H1 (cell line): Measurements from ENCODE around the gene INPP5J. TPM values are rescaled to one million over a fixed set of nuclear protein-coding genes. Genes with fewer than 3 reads are reported as not detected.

Source experiments
- CTCF ChIA-PET: fragments of 300-600 bp; sonication (Branson Sonifier 250); formaldehyde crosslinking; loops from one replicate; lab custom pipeline; 2021; ENCODE audit not compliant: partially characterized antibody; lab: Charles Lee
- POLR2A ChIA-PET: fragments of 300-600 bp; sonication (Branson Sonifier 250); formaldehyde crosslinking; loops from one replicate; lab custom pipeline; 2021; ENCODE audit warnings: inconsistent platforms; ENCODE audit not compliant: partially characterized antibody; lab: Charles Lee
- DNase-seq, 2 experiments: peaks; one replicate each; pipeline versions ENCODE4 v3.0.0 to v3.0.0-alpha.2; 2010 to 2022; ENCODE audit warnings: low spot score in 2 of 2, low read depth in 1 of 2, mixed read lengths in 1 of 2
- FAIRE-seq: peaks from 2 replicates; lab custom pipeline; 2011; peaks lifted over from hg19 to GRCh38; lab: Jason Lieb, UNC
- H2AFZ ChIP-seq: 2 replicates; pipeline ENCODE4 v1.8.1; 2012; ENCODE audit warnings: low read length, inconsistent platforms
- H2AK5ac ChIP-seq: 2 replicates; pipeline ENCODE4 v1.6.1; 2013; ENCODE audit warnings: low read depth, low read length
- H2BK120ac ChIP-seq: replicated peaks from 2 replicates; pipeline ENCODE3; 2013; ENCODE audit warnings: low read depth, low read length, inconsistent platforms
- H2BK12ac ChIP-seq: 2 replicates; pipeline ENCODE4 v1.6.1; 2013; ENCODE audit warnings: low read depth, low read length
- H2BK15ac ChIP-seq: 2 replicates; pipeline ENCODE4 v1.6.1; 2013; ENCODE audit warnings: low read length
- H2BK20ac ChIP-seq: 2 replicates; pipeline ENCODE4 v1.6.1; 2013; ENCODE audit warnings: low read length
- H2BK5ac ChIP-seq: 2 replicates; pipeline ENCODE4 v1.6.1; 2013; ENCODE audit warnings: low read depth, low read length
- H3K14ac ChIP-seq: 2 replicates; pipeline ENCODE4 v1.6.1; 2013; ENCODE audit warnings: inconsistent platforms; ENCODE audit not compliant: insufficient read length
- H3K18ac ChIP-seq: 2 replicates; pipeline ENCODE4 v1.6.1; 2013; ENCODE audit warnings: low read length; ENCODE audit errors: extremely low read depth
- H3K23ac ChIP-seq: 2 replicates; pipeline ENCODE4 v1.6.1; 2013; ENCODE audit warnings: inconsistent platforms; ENCODE audit not compliant: insufficient read length
- H3K23me2 ChIP-seq: 2 replicates; pipeline ENCODE4 v1.6.1; 2013; ENCODE audit warnings: low read depth, low read length
- H3K27ac ChIP-seq: 2 replicates; pipeline ENCODE4 v1.6.1; 2011; ENCODE audit warnings: low read depth, low read length, inconsistent platforms
- H3K27me3 ChIP-seq, 4 experiments: replicated peaks in 1 of 4; 1 replicate in 1 of 4; 2 replicates in 3 of 4; pipeline versions ENCODE4 v1.6.1 to v1.8.1; 2011 to 2013; ENCODE audit warnings: low read length in 3 of 4, mild to moderate bottlenecking in 3 of 4, inconsistent platforms in 2 of 4, mixed read lengths in 2 of 4, moderate library complexity in 1 of 4; ENCODE audit not compliant: control insufficient read depth in 3 of 4, insufficient read depth in 3 of 4; ENCODE audit errors: extremely low read depth in 1 of 4
- H3K36me3 ChIP-seq, 4 experiments: 2 replicates each; pipeline versions ENCODE4 v1.6.1 to v1.8.1; 2011 to 2013; ENCODE audit warnings: mild to moderate bottlenecking in 4 of 4, low read length in 3 of 4, moderate library complexity in 2 of 4, control low read depth in 1 of 4, inconsistent platforms in 1 of 4; ENCODE audit not compliant: insufficient read depth in 4 of 4, control insufficient read depth in 2 of 4
- H3K4ac ChIP-seq: replicated peaks from 2 replicates; pipeline ENCODE3; 2013; ENCODE audit warnings: low read length, low read depth, mixed read lengths, inconsistent platforms; ENCODE audit not compliant: insufficient read length
- H3K4me1 ChIP-seq, 4 experiments: replicated peaks in 1 of 4; 1 replicate in 1 of 4; 2 replicates in 3 of 4; pipeline versions ENCODE4 v1.6.1 to v1.8.1; 2011 to 2013; ENCODE audit warnings: low read length in 3 of 4, inconsistent platforms in 2 of 4, mixed read lengths in 1 of 4; ENCODE audit not compliant: insufficient read depth in 4 of 4, control insufficient read depth in 3 of 4
- H3K4me2 ChIP-seq, 2 experiments: 2 replicates each; pipeline versions ENCODE4 v1.6.1 to v1.8.1; 2011 to 2013; ENCODE audit warnings: low read depth in 2 of 2, low read length in 2 of 2, control low read depth in 1 of 2, inconsistent platforms in 1 of 2, mild to moderate bottlenecking in 1 of 2; ENCODE audit not compliant: insufficient read depth in 1 of 2
- H3K4me3 ChIP-seq, 4 experiments: fragments of 200-600, 300-600 bp in 1 of 4; sonication (generic), shearing (Covaris generic), sonication (Bioruptor Twin) in 1 of 4; 2 replicates each; pipeline versions ENCODE4 v1.5.1 to v1.8.1; 2011 to 2016; ENCODE audit warnings: low read length in 4 of 4, low read depth in 3 of 4, control low read depth in 2 of 4, inconsistent platforms in 2 of 4, mild to moderate bottlenecking in 2 of 4, mixed read lengths in 1 of 4, moderate library complexity in 1 of 4; ENCODE audit not compliant: insufficient read depth in 2 of 4; ENCODE audit errors: extremely low read depth in 1 of 4
- H3K56ac ChIP-seq: replicated peaks from 2 replicates; pipeline ENCODE3; 2013; ENCODE audit warnings: low read depth, mild to moderate bottlenecking, mixed read lengths, low read length, inconsistent platforms; ENCODE audit not compliant: insufficient read length
- H3K79me1 ChIP-seq: 2 replicates; pipeline ENCODE4 v1.6.1; 2013; ENCODE audit warnings: low read depth, low read length, control low read depth
- H3K79me2 ChIP-seq, 2 experiments: 2 replicates each; pipeline versions ENCODE4 v1.6.1 to v1.8.1; 2012 to 2013; ENCODE audit warnings: low read length in 2 of 2, mild to moderate bottlenecking in 2 of 2, inconsistent platforms in 1 of 2; ENCODE audit not compliant: insufficient read depth in 2 of 2, control insufficient read depth in 1 of 2
- H3K9ac ChIP-seq, 4 experiments: replicated peaks in 1 of 4; 1 replicate in 1 of 4; 2 replicates in 3 of 4; pipeline versions ENCODE4 v1.6.1 to v1.8.1; 2011 to 2013; ENCODE audit warnings: low read depth in 3 of 4, low read length in 3 of 4, control low read depth in 2 of 4, mild to moderate bottlenecking in 2 of 4, moderate library complexity in 2 of 4, inconsistent platforms in 1 of 4; ENCODE audit errors: extremely low read depth in 1 of 4
- H3K9me3 ChIP-seq, 2 experiments: 2 replicates each; pipeline versions ENCODE4 v1.6.1 to v1.8.1; 2012 to 2013; ENCODE audit warnings: mild to moderate bottlenecking in 2 of 2, moderate library complexity in 2 of 2, control low read depth in 1 of 2, inconsistent platforms in 1 of 2, low read depth in 1 of 2, low read length in 1 of 2, mixed read lengths in 1 of 2; ENCODE audit not compliant: insufficient read depth in 2 of 2
- H4K20me1 ChIP-seq, 2 experiments: replicated peaks in 1 of 2; 2 replicates each; pipeline versions ENCODE3 to v1.8.1; 2011 to 2013; ENCODE audit warnings: inconsistent platforms in 2 of 2, low read length in 2 of 2, mild to moderate bottlenecking in 1 of 2; ENCODE audit not compliant: insufficient read depth in 2 of 2, control insufficient read depth in 1 of 2
- H4K5ac ChIP-seq: 2 replicates; pipeline ENCODE4 v1.6.1; 2013; ENCODE audit warnings: low read length, low read depth, mixed read lengths, inconsistent platforms; ENCODE audit not compliant: insufficient read length
- H4K8ac ChIP-seq: 2 replicates; pipeline ENCODE4 v1.8.0; 2013; ENCODE audit warnings: mild to moderate bottlenecking, moderate library complexity, low read length, inconsistent platforms; ENCODE audit not compliant: insufficient read depth; ENCODE audit errors: extremely low read depth
- H4K91ac ChIP-seq: replicated peaks from 2 replicates; pipeline ENCODE3; 2013; ENCODE audit warnings: low read length, mixed read lengths, inconsistent platforms; ENCODE audit not compliant: insufficient read length
- BACH1 ChIP-seq: IDR thresholded peaks from 2 replicates; pipeline ENCODE4 v1.6.1; 2012; ENCODE audit warnings: low read length, improper control_type of control experiment
- CHD1 ChIP-seq: IDR thresholded peaks from 2 replicates; pipeline ENCODE4 v1.6.1; 2012; ENCODE audit warnings: low read depth, low read length, improper control_type of control experiment
- CTBP2 ChIP-seq: IDR thresholded peaks from 2 replicates; pipeline ENCODE4 v1.7.0; 2011; ENCODE audit warnings: borderline replicate concordance, mild to moderate bottlenecking, moderate library complexity, mixed read lengths, low read length; ENCODE audit not compliant: insufficient read depth, insufficient read length
- E2F6 ChIP-seq: IDR thresholded peaks from 2 replicates; pipeline ENCODE4 v1.6.1; 2012; ENCODE audit warnings: inconsistent platforms
- EP300 ChIP-seq, 2 experiments: IDR thresholded peaks; 1 replicate in 1 of 2; 2 replicates in 1 of 2; pipeline ENCODE4 v1.6.1; 2011 to 2012; ENCODE audit warnings: low read depth in 2 of 2, low read length in 2 of 2, mild to moderate bottlenecking in 2 of 2, borderline replicate concordance in 1 of 2, inconsistent platforms in 1 of 2, moderate library complexity in 1 of 2
- MAFK ChIP-seq: IDR thresholded peaks from 2 replicates; pipeline ENCODE4 v1.6.1; 2012; ENCODE audit warnings: low read depth, mild to moderate bottlenecking, improper control_type of control experiment, low read length
- NRF1 ChIP-seq: IDR thresholded peaks from 2 replicates; pipeline ENCODE4 v1.6.1; 2011; ENCODE audit warnings: mild to moderate bottlenecking, low read depth, low read length, improper control_type of control experiment
- SAP30 ChIP-seq: fragments of 300-600 bp; sonication (generic); IDR thresholded peaks from 2 replicates; pipeline ENCODE4 v1.7.1; 2012; ENCODE audit warnings: low read length, moderate library complexity, mild to moderate bottlenecking, inconsistent platforms; ENCODE audit not compliant: insufficient read depth, insufficient replicate concordance
- SP2 ChIP-seq: IDR thresholded peaks from 2 replicates; pipeline ENCODE4 v1.6.1; 2012; ENCODE audit warnings: mild to moderate bottlenecking, low read length, inconsistent platforms
- USF2 ChIP-seq: IDR thresholded peaks from 2 replicates; pipeline ENCODE4 v1.6.1; 2011; ENCODE audit warnings: low read length, improper control_type of control experiment
- YY1 ChIP-seq: IDR thresholded peaks from 2 replicates; pipeline ENCODE4 v1.6.1; 2011; ENCODE audit warnings: low read depth, mild to moderate bottlenecking, low read length
- WGBS, 2 experiments: shearing (Covaris generic) in 1 of 2; methylation state at CpG; one replicate each; pipeline versions ENCODE4 v1.1.6 to v1.1.7; 2013 to 2015; ENCODE audit warnings: low lambda C conversion rate in 2 of 2, mixed read lengths in 2 of 2, inconsistent platforms in 1 of 2, low coverage in 1 of 2, missing lambda C conversion rate in 1 of 2; ENCODE audit not compliant: insufficient replicate concordance in 2 of 2, insufficient coverage in 1 of 2, insufficient read length in 1 of 2; ENCODE audit errors: extremely low coverage in 1 of 2, missing lambda C conversion rate in 1 of 2; 5-methylcytosine and 5-hydroxymethylcytosine counted together
- polyA plus RNA-seq, 7 experiments: library from polyadenylated mRNA; depleted of rRNA in 3 of 7; stranded (reverse) in 5 of 7; unstranded in 2 of 7; fragments of >200 nt in 5 of 7; fragments of 200-250 nt in 2 of 7; gene quantifications; 1 replicate in 5 of 7; 2 replicates in 1 of 7; 4 replicates in 1 of 7; pipeline versions ENCODE4 v1.2.1 to v1.2.3, GENCODE V29; 2011 to 2013; ENCODE audit warnings: missing spikeins in 2 of 7, mixed read lengths in 2 of 7
- total RNA-seq: library from RNA; stranded (reverse); fragmentation: NEBNext Ultra II Directional; extraction: Animal tissue kit (Norgen Biotek cat#: 25700); gene quantifications from 2 replicates; pipeline ENCODE4 v1.2.1, GENCODE V29; 2021

Gene INPP5J
- total and polyA plus RNA-seq, 2 of the 8 experiments (the other 6 are each of a cell fraction or from before 2014, with no cell fraction given) = 5.4 to 6.0 TPM

- Histone ChIP-seq H3K4me1 (peaks cover 5 to 30% (median 18%) of the 10 kb centered on the region in 4 experiments), H3K27me3 (peaks cover 10 to 23% (median 22%) of the 10 kb centered on the region in 4 experiments), H2BK12ac (no peak overlapping the region), H4K5ac (no peak overlapping the region), H3K18ac (no peak overlapping the region), H3K4me2 (no peak overlapping the region), H3K4me3 (no peak overlapping the region), H3K36me3 (no peaks in the 10 kb centered on the region), H4K8ac (no peak overlapping the region), H2AK5ac (no peak overlapping the region), H4K20me1 (peaks cover 0 to 8% of the 10 kb centered on the region in 2 experiments), H2BK20ac (no peak overlapping the region), H2BK120ac (no peak overlapping the region), H2AFZ (no peak overlapping the region), H3K4ac (no peak overlapping the region), H3K23ac (no peak overlapping the region), H2BK5ac (no peak overlapping the region), H3K23me2 (peaks cover 12% of the 10 kb centered on the region; the same call in 1 of the 2 replicates), H3K27ac (no peak overlapping the region), H3K9me3 (no peaks in the 10 kb centered on the region), H3K79me1 (no peaks in the 10 kb centered on the region; the same call in 1 of the 2 replicates), H3K14ac (no peak overlapping the region), H3K9ac (no peak overlapping the region), H3K56ac (no peak overlapping the region), H3K79me2 (no peaks in the 10 kb centered on the region), H4K91ac (no peak overlapping the region), H2BK15ac (no peak overlapping the region)
- ChIA-PET POLR2A (interaction anchor here (1.0 to 2.0 kb wide), 6 partner anchors 18 to 44 kb away, joined by 3 to 5 read pairs (median 4); partner anchors contain the start of gene PLA2G3), CTCF (interaction anchor here (1.1 to 16.8 kb wide), 6 partner anchors 9 to 173 kb away, joined by 3 to 207 read pairs (median 6); partner anchors contain the start of gene SMTN)
- FAIRE-seq = no peak
- DNase-seq = no peak
- 94% methylated on average over 8 of the region's 8 CpGs; no CpG with 5 or more reads in 1 of the 2 experiments for WGBS, 2 experiments
- TF ChIP-seq EP300 (IDR thresholded peaks at IDR 0.05; ENCODE audit: borderline replicate concordance in 1 of 2, low read depth in 2 of 2, low read length in 2 of 2) = no peak
- TF ChIP-seq BACH1 = no peak
- no peak for TF ChIP-seq E2F6
- no peak for TF ChIP-seq MAFK
- no peak for TF ChIP-seq YY1
- TF ChIP-seq SAP30 = no peak
- no peak for TF ChIP-seq NRF1
- TF ChIP-seq USF2 = no peak
- TF ChIP-seq CHD1 = no peak
- no peak for TF ChIP-seq SP2
- TF ChIP-seq CTBP2 = no peak
Measured at GRCh38 chr22:31102441-31103081, 20.2 kb upstream of the INPP5J start.
